Measurements from ENCODE around the gene NFATC1.

Gene NFATC1

DNA sequence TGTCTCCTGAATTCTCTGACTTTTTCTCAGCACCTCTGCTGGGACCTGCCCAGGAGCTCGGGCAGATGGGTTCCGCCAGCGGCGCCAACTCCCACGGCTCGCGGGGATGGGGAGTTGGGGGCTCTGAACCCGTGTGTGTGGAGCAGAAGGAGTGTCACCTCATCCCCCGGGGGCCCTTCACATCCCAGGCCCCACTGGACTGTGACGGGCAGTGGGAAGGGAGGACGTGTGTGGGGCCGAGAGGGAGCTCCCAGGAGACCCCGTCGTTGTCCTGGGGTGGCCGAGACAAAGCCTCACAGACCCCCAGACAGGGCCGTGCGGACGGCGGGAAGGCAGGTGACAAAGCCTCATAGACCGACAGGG lies 153.9 kb downstream of the NFATC1 start:
- no peaks in the 10 kb centered on the region for H3K36me3 ChIP-seq (ENCODE audit: control insufficient read depth, insufficient read depth, low read length)
- H3K4me3 ChIP-seq (ENCODE audit: low read length), result no peak overlapping the region
- no peaks in the 10 kb centered on the region for H3K9me3 ChIP-seq (ENCODE audit: control insufficient read depth, insufficient read depth, low read length)
- DNase-seq (ENCODE audit: low read depth, low spot score), result no peak
- no CpG with 5 or more reads among the region's 20 CpGs for WGBS (ENCODE audit: insufficient coverage, insufficient read length)
- no peaks in the 10 kb centered on the region for H3K4me1 ChIP-seq (ENCODE audit: control insufficient read depth, insufficient read depth, low read length)
- H3K27me3 ChIP-seq (ENCODE audit: control insufficient read depth, insufficient read depth, low read length), result no peaks in the 10 kb centered on the region
- no peak overlapping the region for H3K27ac ChIP-seq (ENCODE audit: low read length)

DNA sequence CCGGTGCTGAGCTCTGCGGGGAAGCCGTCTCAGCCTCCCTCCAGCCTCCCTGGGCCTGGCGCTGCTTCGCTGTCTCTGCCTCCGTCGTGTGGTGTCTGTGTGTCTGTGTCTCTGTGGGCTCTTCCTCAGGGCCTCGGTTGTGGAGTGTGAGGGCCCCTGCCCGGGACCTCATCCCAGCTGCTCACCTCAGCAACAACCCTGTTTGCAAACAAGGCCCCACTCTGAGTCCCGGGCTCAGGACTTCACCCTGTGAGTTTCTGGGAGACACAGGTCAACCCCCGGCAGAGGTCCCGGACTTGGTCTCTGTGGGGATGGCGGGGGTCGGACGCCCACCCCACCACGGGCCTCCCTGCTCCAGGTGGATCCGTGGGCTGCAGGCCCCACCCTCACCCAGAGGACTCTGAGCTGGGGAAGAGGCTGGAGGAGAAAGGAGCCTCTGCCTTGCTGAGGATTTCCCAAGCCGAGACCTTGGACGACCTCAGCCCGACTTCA lies 156.5 kb downstream of the NFATC1 start:
- Histone ChIP-seq H3K4me1 (ENCODE audit: control insufficient read depth, insufficient read depth, low read length) (no peaks in the 10 kb centered on the region), H3K27ac (ENCODE audit: low read length) (no peak overlapping the region), H3K27me3 (ENCODE audit: control insufficient read depth, insufficient read depth, low read length) (no peaks in the 10 kb centered on the region), H3K9me3 (ENCODE audit: control insufficient read depth, insufficient read depth, low read length) (no peaks in the 10 kb centered on the region), H3K36me3 (ENCODE audit: control insufficient read depth, insufficient read depth, low read length) (no peaks in the 10 kb centered on the region), H3K4me3 (ENCODE audit: low read length) (no peak overlapping the region)
- no CpG with 5 or more reads among the region's 20 CpGs for WGBS (ENCODE audit: insufficient coverage, insufficient read length)
- no peak for DNase-seq (ENCODE audit: low read depth, low spot score)

DNA sequence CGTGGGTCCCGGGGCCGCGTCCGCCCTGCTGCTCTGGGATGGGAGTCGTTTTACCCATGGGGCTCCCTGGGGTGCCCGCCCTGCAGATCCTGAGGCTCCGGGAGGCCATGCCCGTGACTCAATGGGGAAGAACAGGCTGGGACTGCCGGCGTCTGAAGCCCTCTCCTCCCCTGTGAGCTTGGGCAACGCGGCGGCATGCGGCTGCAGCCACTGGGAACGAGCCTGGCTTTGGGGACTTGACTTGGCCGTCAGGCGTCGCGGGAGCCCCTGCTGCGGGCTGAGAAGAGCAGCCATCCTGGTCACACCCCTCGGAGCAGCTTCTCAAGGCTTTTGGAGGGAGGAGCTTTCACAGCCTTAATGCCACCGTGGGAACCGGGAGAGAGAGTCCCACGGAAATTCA lies 157.0 kb downstream of the NFATC1 start:
- no peak overlapping the region for H3K27ac ChIP-seq (ENCODE audit: low read length)
- no CpG with 5 or more reads among the region's 25 CpGs for WGBS (ENCODE audit: insufficient coverage, insufficient read length)
- H3K4me1 ChIP-seq (ENCODE audit: control insufficient read depth, insufficient read depth, low read length), result no peaks in the 10 kb centered on the region
- no peaks in the 10 kb centered on the region for H3K27me3 ChIP-seq (ENCODE audit: control insufficient read depth, insufficient read depth, low read length)
- H3K4me3 ChIP-seq (ENCODE audit: low read length), result no peak overlapping the region
- no peaks in the 10 kb centered on the region for H3K9me3 ChIP-seq (ENCODE audit: control insufficient read depth, insufficient read depth, low read length)
- no peaks in the 10 kb centered on the region for H3K36me3 ChIP-seq (ENCODE audit: control insufficient read depth, insufficient read depth, low read length)
- DNase-seq (ENCODE audit: low read depth, low spot score), result no peak

DNA sequence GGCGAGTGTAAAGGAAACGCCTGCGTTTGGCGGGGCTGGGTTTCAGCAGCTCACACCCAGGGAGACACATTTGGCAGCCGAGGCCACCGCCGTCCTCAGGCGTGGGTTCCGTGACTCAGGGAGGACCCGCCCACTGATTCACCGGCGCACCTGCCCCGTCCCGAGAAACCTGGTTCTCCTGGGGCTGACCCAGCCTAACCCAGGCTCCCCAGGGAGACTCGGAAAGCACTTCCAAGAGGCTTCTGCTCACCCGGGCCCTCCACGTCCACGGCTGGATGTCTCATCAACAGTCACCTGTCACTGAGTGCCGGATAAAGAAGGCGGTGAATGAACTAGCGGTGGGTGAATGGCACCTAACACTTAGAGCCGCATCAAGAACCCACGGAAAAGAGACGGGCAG lies 157.4 kb downstream of the NFATC1 start:
- no peak overlapping the region for H3K27ac ChIP-seq (ENCODE audit: low read length)
- H3K4me3 ChIP-seq (ENCODE audit: low read length), result no peak overlapping the region
- DNase-seq (ENCODE audit: low read depth, low spot score), result no peak
- H3K27me3 ChIP-seq (ENCODE audit: control insufficient read depth, insufficient read depth, low read length), result no peaks in the 10 kb centered on the region
- no peaks in the 10 kb centered on the region for H3K9me3 ChIP-seq (ENCODE audit: control insufficient read depth, insufficient read depth, low read length)
- no CpG with 5 or more reads among the region's 24 CpGs for WGBS (ENCODE audit: insufficient coverage, insufficient read length)
- no peaks in the 10 kb centered on the region for H3K4me1 ChIP-seq (ENCODE audit: control insufficient read depth, insufficient read depth, low read length)
- H3K36me3 ChIP-seq (ENCODE audit: control insufficient read depth, insufficient read depth, low read length), result no peaks in the 10 kb centered on the region

DNA sequence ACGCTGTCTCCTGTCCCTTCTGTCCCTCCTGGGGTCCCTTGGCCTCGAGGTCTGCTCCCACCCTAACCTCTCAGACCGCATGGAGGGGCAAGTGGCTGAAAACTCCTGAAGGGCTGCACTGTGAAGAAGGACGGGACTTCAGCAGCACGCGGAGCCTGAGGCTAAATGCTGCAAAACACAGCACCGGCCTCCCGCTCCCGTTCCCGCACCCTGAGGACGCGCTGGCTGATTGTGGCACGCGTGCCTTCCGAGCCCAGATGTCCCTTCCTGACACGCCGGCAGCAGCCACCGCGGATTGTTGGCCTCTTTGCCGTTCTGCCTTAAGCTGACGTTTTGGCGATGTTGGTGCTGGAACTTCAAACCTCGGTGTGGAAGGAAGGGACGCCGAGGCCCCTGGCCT lies 158.0 kb downstream of the NFATC1 start:
- no CpG with 5 or more reads among the region's 25 CpGs for WGBS (ENCODE audit: insufficient coverage, insufficient read length)
- no peaks in the 10 kb centered on the region for H3K9me3 ChIP-seq (ENCODE audit: control insufficient read depth, insufficient read depth, low read length)

DNA sequence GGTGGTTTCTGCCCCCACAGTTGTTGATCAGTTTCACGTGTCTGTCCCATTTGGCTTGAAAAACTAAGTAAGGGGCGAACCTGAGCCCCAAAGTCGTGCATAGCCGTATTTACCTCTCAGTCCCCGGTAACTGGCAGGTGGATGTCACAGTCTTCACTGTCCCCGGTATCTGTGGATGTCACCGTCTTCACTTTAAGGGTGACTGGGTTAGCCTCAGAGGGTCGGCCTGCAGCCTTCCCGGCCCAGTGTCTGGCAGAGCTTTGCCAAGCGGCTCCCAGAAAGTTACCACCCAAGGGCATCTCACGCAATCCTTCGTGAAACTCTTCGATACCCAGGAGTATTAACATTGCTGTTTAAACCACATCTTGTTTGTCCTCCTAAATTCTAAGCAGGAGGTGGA lies 158.6 kb downstream of the NFATC1 start:
- WGBS (ENCODE audit: insufficient coverage, insufficient read length), result no CpG with 5 or more reads among the region's 13 CpGs
- no peaks in the 10 kb centered on the region for H3K4me1 ChIP-seq (ENCODE audit: control insufficient read depth, insufficient read depth, low read length)
- H3K27me3 ChIP-seq (ENCODE audit: control insufficient read depth, insufficient read depth, low read length), result no peaks in the 10 kb centered on the region
- no peak overlapping the region for H3K4me3 ChIP-seq (ENCODE audit: low read length)
- no peak overlapping the region for H3K27ac ChIP-seq (ENCODE audit: low read length)
- no peaks in the 10 kb centered on the region for H3K9me3 ChIP-seq (ENCODE audit: control insufficient read depth, insufficient read depth, low read length)
- no peaks in the 10 kb centered on the region for H3K36me3 ChIP-seq (ENCODE audit: control insufficient read depth, insufficient read depth, low read length)
- no peak for DNase-seq (ENCODE audit: low read depth, low spot score)

More for the DNA sequence above, 158.0 kb downstream of the NFATC1 start:
- H3K27me3 ChIP-seq (ENCODE audit: control insufficient read depth, insufficient read depth, low read length), result no peaks in the 10 kb centered on the region
- H3K27ac ChIP-seq (ENCODE audit: low read length), result no peak overlapping the region
- no peaks in the 10 kb centered on the region for H3K4me1 ChIP-seq (ENCODE audit: control insufficient read depth, insufficient read depth, low read length)
- DNase-seq (ENCODE audit: low read depth, low spot score), result no peak
- no peak overlapping the region for H3K4me3 ChIP-seq (ENCODE audit: low read length)
- no peaks in the 10 kb centered on the region for H3K36me3 ChIP-seq (ENCODE audit: control insufficient read depth, insufficient read depth, low read length)

DNA sequence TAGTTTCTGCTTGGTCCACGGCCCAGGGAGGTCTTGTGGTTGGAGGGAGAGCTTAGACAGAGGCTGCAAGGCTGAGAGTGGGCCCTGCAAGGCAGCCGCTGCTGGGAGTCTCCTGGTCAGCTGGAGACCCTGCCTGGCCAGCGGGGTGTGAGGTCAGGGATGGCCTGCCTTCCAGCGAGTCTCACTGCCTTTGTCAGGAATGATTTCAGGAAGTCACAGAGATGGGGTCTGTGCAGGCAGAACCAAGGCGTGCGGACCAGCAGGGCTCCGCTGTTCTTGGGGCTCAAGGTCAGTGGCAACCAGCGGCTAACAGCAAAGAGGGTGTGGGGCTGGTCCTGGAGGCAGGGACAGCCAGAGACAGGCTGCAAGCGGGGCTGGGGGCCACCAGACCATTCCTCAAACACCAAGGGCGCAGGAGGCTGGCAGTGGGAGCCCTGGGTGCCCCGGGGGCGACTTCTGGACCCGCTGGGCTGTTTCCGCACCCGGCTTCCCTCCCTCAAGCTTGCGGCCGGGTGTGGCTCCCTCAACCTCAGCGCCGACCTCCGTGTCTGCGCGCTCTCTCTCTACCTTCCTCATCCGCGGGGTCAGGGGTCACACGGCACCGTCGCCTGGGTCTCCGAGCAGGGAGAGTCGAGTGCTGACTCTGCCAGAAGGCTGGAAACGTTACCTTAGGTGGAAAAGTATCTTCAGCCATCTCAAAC lies 159.4 kb downstream of the NFATC1 start:
- Histone ChIP-seq H3K9me3 (ENCODE audit: control insufficient read depth, insufficient read depth, low read length) (no peaks in the 10 kb centered on the region), H3K4me1 (ENCODE audit: control insufficient read depth, insufficient read depth, low read length) (no peaks in the 10 kb centered on the region), H3K36me3 (ENCODE audit: control insufficient read depth, insufficient read depth, low read length) (no peaks in the 10 kb centered on the region), H3K27ac (ENCODE audit: low read length) (no peak overlapping the region), H3K4me3 (ENCODE audit: low read length) (no peak overlapping the region), H3K27me3 (ENCODE audit: control insufficient read depth, insufficient read depth, low read length) (no peaks in the 10 kb centered on the region)
- WGBS (ENCODE audit: insufficient coverage, insufficient read length), result no CpG with 5 or more reads among the region's 30 CpGs
- DNase-seq (ENCODE audit: low read depth, low spot score), result no peak

DNA sequence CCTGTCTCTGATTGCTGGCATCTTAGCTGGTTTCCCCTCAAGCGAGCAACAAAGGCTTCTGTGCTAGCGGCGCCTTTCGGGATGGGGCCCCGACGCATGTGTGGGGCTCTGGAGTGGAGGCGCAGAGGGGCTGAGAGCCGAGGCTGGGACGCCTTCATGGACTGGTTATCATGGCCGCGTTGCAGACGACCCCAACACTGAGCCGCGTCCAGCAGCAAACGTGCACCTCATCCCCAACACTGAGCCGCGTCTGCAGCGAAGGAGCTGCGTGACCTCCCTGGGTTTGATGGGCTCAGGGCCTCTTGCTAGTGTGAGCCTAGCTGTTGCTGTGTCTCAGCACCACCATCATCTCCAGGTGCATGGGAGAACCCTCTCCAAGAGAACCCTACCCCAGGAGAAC lies 160.2 kb downstream of the NFATC1 start:
- no peak for DNase-seq (ENCODE audit: low read depth, low spot score)
- Histone ChIP-seq H3K4me3 (ENCODE audit: low read length) (no peak overlapping the region), H3K27ac (ENCODE audit: low read length) (no peak overlapping the region), H3K27me3 (ENCODE audit: control insufficient read depth, insufficient read depth, low read length) (no peaks in the 10 kb centered on the region), H3K36me3 (ENCODE audit: control insufficient read depth, insufficient read depth, low read length) (no peaks in the 10 kb centered on the region; the same call in 1 of the 2 replicates), H3K4me1 (ENCODE audit: control insufficient read depth, insufficient read depth, low read length) (no peaks in the 10 kb centered on the region), H3K9me3 (ENCODE audit: control insufficient read depth, insufficient read depth, low read length) (no peaks in the 10 kb centered on the region)
- no CpG with 5 or more reads among the region's 19 CpGs for WGBS (ENCODE audit: insufficient coverage, insufficient read length)

DNA sequence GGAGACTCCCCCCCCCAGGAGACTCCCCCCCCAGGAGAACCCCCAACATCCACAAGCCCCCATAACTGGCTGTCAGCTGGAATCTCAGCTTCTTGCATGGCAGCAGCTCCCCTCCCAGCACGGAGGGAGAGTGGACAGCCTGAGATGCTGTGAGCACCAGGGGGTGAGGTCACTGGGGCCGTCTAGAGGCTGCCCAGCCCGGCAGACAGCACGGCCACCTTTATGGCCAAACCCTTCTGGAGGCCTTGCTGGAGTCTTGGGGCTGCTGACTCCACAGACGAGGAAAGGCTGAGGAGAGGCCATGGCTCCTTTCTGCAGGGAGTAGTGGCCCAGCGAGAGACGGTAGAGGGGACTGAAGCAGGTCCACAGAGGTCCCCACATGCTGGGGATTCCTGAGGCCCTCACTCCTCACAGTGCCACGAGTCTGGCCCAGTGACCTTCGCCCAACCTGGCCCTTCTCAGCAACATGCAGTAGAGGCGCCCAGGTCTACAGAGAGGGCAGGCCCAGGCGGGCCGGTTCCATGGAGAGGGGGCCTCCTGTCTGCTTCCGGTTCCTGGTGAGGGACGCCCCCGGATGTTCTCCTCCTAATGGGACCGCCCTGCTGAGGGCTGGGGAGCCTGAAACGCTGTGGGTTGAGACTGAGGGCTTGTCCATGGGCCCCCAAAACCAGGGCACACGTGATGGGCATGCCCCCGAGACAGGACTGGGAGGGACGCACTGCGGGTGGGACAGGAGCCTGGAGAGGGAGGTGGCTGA lies 161.3 kb downstream of the NFATC1 start:
- no peaks in the 10 kb centered on the region; the same call in 1 of the 2 replicates for H3K36me3 ChIP-seq (ENCODE audit: control insufficient read depth, insufficient read depth, low read length)
- no peaks in the 10 kb centered on the region for H3K9me3 ChIP-seq (ENCODE audit: control insufficient read depth, insufficient read depth, low read length)
- no peaks in the 10 kb centered on the region for H3K27me3 ChIP-seq (ENCODE audit: control insufficient read depth, insufficient read depth, low read length)
- no peaks in the 10 kb centered on the region for H3K4me1 ChIP-seq (ENCODE audit: control insufficient read depth, insufficient read depth, low read length)
- no peak overlapping the region for H3K4me3 ChIP-seq (ENCODE audit: low read length)
- no peak for DNase-seq (ENCODE audit: low read depth, low spot score)
- H3K27ac ChIP-seq (ENCODE audit: low read length), result no peak overlapping the region
- WGBS (ENCODE audit: insufficient coverage, insufficient read length), result no CpG with 5 or more reads among the region's 21 CpGs

DNA sequence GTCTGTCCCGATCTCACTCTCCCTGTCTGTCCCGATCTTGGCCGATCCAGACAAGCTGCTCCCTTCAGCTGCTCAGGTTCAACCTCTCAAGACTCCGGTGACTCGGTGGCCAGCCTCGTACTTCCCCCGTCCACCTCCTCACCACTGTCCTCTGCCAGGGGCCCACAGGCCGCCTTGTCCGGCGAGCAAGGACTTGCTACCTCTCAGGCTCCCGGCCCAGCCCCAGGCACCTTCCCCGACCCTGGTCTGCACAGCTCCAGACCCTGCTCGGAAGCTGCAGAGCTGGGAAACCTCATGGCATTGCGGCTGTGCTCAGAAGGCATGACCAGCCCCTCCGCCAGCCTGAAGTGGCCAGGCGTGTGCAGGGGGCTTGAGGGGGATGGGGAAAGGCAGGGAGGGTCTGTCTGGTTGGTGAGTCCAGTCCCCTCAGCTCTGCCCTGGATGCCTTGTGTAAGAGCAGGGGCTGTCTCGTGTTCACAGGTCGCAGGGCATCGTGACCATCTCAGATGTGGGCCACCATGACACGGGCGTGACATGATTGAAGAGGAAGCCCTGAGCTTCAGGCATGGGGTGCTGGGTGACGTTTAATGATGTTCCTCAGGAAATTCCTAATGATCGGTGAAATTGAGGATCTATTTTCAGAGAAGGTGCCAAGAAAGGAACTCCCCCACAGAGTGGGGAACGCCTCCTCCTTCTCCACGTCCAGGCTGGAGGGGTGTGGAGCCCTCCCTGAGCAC lies 162.6 kb downstream of the NFATC1 start:
- no peaks in the 10 kb centered on the region for H3K9me3 ChIP-seq (ENCODE audit: control insufficient read depth, insufficient read depth, low read length)
- DNase-seq (ENCODE audit: low read depth, low spot score), result no peak
- no peaks in the 10 kb centered on the region for H3K4me1 ChIP-seq (ENCODE audit: control insufficient read depth, insufficient read depth, low read length)
- no peaks in the 10 kb centered on the region for H3K27me3 ChIP-seq (ENCODE audit: control insufficient read depth, insufficient read depth, low read length)
- WGBS (ENCODE audit: insufficient coverage, insufficient read length), result no CpG with 5 or more reads among the region's 25 CpGs
- no peak overlapping the region for H3K27ac ChIP-seq (ENCODE audit: low read length)
- H3K4me3 ChIP-seq (ENCODE audit: low read length), result no peak overlapping the region
- H3K36me3 ChIP-seq (ENCODE audit: control insufficient read depth, insufficient read depth, low read length), result no peaks in the 10 kb centered on the region; the same call in 1 of the 2 replicates
